HG03039 (cell line): ENCODE measurements around the gene USP32.
"Not testable (repeated sequence)": the region's sequence is repeated elsewhere in the genome, so short reads cannot be mapped to it uniquely, and the experiment has no call there.

ENCODE experiments used
- ATAC-seq: cut with Tn5 transposase; IDR thresholded peaks from one replicate; pipeline ENCODE4 v1.9.1; 2021; ENCODE audit warnings: mild to moderate bottlenecking, moderate library complexity; ENCODE audit not compliant: unreplicated experiment

USP32 gene

DNA sequence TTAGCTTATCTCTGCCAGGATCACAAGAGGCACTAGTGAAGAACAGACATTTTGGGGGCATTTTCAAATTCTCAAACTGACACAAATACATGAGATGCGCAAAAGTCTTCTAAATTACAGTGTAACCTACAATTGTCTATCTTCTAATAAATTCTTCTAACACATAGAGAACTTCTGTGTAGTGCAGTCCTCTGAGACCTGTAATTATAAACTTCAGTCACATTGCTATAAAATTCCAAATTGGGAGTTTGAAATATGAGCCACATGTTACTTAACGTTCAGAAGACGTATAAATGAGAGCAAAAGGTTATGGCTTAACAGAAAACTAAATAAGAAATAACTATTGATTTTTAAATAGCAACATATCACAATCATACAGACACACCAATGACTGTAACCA lies 12.5 kb downstream of the USP32 start:
- not testable (repeated sequence) for ATAC-seq

DNA sequence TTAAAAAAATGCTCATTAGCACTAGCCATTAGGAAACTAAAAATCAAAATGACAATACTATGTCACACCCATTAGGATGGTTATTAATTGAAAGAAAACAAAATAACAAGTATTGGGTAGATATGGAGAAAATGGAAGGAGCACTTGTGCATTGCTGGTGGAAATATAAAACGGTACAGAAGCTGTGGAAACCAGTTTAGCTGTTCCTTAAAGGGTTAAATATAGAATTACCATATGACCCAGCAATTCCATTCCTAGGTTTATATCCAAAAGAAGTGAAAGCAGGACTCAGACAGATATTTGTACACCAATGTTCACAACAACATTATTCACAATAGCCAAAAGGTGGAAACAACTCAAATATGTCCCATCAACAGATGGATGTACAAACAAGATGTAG lies 13.7 kb downstream of the USP32 start:
- not testable (repeated sequence) for ATAC-seq

DNA sequence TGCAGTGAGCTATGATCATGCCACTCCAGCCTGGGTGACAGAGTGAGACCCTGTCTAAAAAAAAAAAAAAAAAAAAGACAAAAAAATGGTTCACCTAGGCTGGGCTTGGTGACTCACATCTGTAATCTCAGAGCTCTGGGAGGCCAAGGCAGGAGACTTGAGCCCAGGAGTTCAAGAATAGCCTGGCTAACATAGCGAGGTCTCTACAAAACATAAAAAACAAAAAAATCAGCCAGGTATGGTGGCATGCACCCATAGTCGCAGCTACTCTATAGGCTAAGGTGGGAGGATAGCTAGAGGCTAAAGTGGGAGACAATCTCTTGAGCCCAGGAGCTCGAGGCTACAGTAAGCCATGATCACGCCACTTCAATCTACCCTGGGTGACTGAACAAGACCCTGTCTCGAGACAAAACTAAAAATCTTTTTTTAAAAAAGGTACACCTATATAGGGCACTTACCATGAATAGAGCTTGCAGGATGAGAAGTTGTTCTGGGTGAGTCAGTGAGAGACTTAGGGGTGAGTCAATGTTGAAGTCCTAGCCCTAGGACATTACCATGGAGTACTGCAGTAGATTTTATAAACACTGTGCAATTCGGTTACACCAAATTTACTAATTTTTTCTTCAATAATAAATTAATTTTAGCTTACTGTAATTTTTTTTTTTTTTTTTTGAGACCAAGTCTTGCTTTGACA lies 19.0 kb downstream of the USP32 start:
- no peak for ATAC-seq

DNA sequence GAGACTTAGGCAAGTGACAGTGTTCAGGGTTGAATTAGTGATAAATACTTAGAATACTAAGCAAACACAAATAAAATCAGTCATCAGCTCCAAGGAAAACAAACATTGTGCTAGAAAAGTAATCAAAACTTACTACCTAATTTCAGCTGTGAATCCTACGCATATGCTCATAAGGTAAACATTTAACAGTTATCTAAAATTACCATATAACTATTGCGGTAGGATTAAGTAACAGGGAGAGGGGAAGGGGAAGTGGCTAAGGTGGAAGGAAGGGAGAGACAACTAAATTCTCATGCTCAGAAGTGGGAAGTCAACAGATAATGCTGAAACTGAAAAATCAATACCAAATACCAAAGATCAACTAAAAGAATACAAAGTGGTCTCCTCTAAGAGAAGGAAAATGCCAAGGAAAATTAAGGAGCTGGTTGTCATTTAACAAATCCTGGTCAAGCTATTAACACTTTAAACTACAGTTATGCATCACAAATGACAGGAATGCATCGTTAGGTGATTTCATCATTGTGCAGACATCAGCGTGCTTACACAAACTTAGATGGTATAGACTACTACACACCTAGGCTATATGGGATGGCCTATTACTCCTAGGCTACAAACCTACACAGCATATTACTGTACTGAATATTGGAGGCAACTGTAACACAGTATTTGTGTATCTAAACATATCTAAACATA lies 20.0 kb downstream of the USP32 start:
- ATAC-seq = no peak

- no peak for ATAC-seq
These were observed 20.5 kb downstream of the USP32 start for GRCh38 chr17:60371416-60371815.

GRCh38 chr17:60369727-60370126 lies 22.2 kb downstream of the USP32 start:
- no peak for ATAC-seq

DNA sequence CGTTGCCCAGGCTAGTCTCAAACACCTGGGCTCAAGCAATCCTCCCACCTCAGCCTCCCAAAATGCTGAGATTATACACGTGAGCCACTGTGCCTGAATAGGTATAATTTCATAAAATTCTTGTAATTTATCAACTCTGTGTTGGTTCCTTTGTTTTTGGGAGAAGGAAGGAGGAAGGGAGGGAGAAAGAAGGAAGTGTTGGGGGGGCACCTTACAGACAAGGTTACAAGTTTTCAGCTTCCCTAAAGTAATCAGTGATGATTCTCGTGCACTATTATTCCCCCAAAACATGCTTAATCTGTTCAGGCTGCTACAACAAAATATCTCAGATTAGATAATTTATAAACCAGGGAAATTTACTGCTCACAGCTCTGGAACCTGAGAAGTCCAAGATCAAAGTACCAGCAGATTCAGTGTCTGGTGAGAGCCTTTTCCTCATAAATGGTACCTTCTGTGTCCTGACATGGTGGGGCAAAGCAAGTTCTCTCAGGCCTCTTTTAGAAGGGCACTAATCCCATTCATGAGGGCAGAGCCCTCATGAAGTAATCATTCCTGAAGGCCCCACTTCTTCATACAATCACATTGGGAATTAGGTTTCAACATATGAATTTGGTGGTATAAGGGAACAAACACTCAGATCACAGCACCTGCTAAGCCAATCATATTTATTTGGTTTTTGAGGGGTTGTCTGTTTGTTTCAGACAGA lies 28.1 kb downstream of the USP32 start:
- no peak for ATAC-seq

GRCh38 chr17:60362329-60362728 lies 29.6 kb downstream of the USP32 start:
- ATAC-seq = no peak

- ATAC-seq = no peak
These were observed 30.0 kb downstream of the USP32 start for GRCh38 chr17:60361889-60362288.

GRCh38 chr17:60359415-60359814 lies 32.5 kb downstream of the USP32 start:
- ATAC-seq = no peak

DNA sequence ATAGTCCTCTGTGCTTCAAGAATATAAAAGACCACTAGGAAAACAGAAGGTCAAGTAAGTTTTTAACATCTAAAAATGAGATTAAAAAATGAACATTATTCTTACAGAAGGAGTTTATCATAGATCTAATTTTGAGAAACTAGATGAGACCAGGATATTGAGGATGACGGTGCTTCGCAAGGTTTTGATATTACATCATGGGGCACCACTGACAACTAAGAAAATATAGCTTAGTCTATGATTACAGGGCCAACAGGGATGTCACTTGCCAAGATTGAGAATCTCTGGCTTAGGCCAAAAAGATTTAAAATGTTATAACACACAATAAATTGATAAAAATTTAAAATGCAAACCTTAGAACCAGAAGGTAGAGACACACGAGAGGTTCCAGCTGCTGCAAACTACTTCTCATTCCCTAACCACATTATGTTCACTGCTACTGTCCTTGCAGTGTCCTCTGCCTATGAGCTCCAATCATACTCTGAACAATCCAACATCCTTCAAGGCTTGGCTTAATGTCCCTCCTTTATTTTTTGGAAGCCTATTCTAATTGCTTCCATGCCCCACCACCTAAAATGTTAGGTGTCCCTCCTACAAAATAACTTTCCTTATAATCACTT lies 33.2 kb downstream of the USP32 start:
- no peak for ATAC-seq

DNA sequence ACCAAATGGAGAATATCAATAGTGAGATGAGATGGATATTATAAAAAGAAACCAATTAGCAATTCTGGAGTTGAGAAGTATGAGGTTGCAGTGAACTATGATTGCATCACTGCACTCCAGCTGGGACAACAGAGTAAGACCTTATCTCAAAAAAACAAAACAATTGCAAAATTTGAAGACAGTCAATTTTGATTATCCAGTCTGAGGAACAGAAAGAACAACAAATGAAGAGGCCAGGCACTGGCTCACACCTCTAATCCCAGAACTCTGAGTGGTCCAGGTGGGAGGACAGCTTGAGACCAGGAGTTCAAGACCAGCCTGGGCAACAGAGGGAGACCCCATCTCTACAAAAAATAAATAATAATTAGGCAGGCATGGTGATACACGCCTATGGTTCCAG lies 35.0 kb downstream of the USP32 start:
- ATAC-seq = no peak

DNA sequence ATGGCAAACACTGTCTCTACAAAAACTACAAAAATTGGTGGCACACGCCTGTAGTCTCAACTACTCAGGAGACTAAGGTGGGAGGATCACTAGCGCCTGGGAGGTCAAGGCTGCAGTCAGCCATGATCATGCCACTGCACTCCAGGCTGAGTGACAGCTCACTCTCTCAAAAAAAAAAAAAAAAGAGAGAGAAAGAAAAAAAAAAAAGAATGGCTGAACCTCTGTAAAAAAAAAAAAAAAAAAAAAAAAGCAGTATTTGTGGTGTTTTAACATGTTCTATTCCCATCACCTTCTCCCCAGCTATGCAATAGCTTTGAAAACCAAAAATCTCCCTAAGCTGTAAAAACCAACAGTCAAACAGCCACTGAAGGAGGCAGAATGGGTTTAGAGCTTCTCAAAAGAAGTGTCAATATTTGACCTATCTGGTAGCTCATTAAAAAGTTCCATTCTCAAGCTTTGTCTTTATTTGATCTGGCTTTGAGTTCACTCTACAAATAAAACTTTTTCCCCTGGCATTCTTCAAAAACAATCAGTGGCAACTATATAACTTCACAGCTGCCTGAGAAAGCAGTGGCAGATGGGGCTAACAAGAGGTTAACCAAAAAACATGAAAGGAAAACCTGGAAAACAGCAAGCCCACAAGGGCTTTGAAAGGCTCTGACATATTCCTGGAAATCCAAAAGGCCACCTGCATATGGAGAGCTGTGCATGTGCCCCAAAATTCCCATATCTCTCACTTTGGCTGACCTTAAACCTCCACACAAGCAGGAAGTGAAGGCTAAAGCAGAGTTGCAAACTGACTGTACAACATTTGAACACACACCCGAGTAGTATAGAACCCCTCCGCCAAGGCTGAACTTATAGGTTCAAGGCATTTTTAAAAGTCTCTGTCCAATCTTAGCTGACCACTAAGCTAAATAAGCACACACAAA lies 36.0 kb downstream of the USP32 start:
- no peak for ATAC-seq

- no peak for ATAC-seq
These were observed 37.7 kb downstream of the USP32 start for GRCh38 chr17:60354223-60354622.

- ATAC-seq = no peak
These were observed 38.2 kb downstream of the USP32 start for GRCh38 chr17:60353773-60354172.

DNA sequence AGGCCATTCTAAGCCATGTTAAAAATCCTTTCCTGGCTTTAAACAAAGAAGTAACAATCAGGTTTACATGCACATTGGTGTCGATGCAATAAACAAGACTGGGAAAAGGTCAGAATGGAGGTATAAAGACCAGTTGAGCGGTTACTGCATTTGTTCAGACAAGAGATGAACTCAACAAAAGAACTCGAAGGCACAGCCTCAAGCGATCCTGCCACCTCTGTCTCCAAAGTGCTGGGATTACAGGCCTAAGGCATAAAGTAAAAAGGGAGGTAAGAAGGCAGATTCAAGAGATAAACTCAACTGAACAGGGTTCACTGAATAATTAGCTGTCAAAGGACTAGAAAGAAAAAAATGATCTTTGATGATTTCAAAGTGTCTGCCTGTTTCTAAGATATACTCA lies 39.4 kb downstream of the USP32 start:
- ATAC-seq = no peak

- no peak for ATAC-seq
These were observed 39.9 kb downstream of the USP32 start for GRCh38 chr17:60352071-60352470.

- ATAC-seq = no peak
These were observed 40.8 kb downstream of the USP32 start for GRCh38 chr17:60351012-60351695.

DNA sequence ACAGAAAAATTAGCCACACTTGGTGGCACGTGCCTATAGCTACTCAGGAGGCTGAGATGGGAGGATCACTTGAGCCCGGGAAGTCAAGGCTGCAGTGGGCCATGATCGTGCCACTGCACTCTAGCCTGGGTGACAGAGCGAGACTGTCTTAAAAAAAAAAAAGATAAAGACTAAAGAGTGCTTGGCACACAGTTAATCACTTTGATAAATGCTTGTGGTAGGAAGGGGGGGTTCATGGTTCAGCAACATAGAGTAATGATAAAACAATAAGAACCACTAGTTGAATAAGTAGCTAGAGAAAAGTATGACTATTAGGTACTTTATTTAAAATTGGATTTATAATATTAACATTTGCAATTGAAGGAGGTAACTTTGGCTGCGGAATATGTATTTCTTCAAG lies 43.3 kb downstream of the USP32 start:
- ATAC-seq = no peak

GRCh38 chr17:60345233-60345632 lies 46.7 kb downstream of the USP32 start:
- ATAC-seq = no peak
